A549 treated with CpdA at 1 μM for 4 hours (cell line): Measurements from ENCODE around the gene KCNJ9. TPM values are rescaled to one million over a fixed set of nuclear protein-coding genes. Genes with fewer than 3 reads are reported as not detected.

Experiments
- total RNA-seq: library from RNA; stranded (reverse); fragments of 200-300 nt; extraction: Qiagen RNA extraction; gene quantifications from 5 replicates; pipeline ENCODE4 v1.2.3, GENCODE V29; 2022; ENCODE audit warnings: low read depth

Gene KCNJ9
- total RNA-seq, result 0.06 TPM in 1 of 5 replicates, not detected in the others

DNA sequence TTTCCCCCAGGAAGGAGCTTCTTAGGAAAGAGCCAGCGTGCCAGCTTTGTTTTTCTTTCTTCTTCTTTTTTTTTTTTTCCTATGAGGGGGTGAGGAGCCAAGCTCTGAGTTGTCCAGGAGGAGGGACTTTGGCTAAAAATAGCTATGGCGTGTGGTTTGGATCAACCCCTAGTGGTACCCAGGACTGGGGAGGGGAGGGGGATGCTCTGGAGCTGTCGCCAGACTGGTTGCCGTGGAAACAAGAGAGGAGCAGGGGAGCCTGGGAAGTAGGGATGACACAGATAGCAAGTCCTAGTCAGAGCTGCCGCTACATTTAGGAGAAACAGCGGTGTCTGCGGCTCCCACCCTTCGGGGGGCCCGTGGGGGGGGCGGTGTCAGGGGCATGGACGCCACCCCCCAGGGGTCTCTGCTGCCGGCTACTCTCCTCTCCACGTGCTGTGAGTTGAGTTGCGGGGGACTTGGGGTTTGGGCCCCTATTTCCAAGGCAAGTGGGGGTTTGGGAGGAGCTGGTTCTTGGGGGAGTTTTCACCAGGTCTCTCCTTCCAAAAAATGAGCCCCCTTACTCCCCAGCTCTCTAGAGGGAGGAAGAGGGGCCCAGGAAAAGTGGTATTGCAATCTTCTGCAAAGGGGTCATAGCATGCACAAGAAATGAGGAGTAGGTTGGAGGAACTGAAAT lies at the start of gene KCNJ9:
Gene KCNJ9, plus strand, starts transcription at position 278 of the 676 bp plus-strand sequence. CDS start 2,493 bp downstream, outside the sequence.

DNA sequence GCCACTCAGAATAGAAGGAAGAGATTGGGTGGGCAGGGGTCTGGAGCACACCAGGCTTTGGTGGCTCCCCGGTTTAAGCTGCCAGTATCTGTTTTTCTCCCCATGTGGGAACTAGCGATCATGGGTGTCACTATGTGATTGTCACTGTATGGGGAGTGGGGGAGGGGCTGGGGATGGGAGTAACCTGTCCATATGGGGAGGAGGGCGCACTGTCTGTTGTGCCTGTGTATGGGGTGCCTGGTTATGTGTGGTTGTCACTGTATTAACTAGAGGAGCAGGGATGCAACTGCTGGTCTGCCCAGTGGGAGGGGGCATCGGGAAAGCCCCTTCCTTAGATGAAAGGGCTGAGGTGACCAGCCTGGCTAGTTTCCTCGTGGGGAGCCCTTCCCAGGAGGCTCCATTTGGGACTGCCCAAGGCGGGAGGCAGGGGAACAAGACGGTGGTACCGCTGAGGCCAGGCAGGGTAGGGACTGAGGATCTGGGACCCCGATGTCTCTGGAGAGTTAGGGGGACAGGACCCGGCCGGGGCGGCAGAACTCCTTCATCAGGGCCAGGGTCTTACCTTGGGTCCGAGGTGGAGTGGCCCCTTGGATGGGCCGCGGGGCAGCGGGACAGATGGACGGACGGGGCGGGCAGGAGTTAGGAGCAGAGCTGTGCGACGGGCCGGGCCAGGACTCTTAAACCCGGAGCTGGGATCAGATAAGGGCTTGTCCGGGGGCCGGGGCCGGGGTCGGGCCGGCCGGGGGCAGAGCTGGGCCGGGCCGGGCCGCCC lies 11.7 kb upstream of the KCNJ9 start, which contains the start of gene KCNJ10:
Gene KCNJ10, minus strand, starts transcription at position 701 of the 772 bp plus-strand sequence. CDS start 27,628 bp downstream, outside the sequence.

DNA sequence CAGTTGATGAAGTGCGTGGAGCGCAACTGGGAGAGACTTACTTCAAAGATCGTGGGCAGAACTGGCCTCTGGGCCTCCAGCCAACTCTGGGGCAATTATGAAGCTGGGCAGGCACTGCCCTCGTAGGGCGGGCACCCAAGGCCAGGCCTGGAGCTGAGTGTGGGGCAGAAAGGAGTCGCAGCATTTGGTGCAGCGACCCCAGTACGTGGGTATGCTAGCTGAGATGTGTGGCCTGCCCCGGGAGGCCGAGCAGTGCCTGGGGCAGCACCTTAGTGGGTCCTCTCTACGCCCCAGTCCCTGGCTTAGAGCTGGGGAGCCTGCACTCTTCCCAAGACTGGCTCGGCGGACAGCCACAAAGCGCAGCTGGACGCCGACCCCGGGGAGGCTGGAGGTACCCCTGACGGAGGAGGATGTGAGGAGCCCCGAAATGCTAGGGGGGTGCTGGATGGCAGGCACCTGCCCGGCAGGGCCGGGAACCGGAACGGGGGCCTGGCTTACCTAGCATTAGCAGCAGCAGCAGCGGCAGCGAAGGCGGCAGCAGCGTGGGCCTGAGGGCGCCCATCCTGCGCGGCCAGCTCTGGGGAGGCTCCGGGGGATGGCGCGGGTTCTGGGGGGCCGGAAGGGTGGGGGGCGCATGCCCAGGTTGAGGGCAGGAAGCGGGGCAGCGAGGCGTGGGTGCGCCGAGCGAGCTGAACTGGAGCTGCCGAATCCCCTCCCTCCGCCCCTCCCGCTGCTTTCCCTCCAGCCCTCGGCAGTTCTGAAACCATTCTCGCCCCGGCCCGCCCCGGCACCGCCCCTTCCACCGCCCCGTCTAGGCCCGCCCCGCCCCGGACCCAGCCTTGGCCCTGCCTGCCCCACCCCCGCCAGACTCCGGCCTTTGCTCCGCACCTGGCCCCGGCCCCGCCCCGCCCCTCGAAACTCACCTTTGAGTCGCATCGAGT lies 16.8 kb downstream of the KCNJ9 start, which contains the start of gene IGSF8:
Gene IGSF8, minus strand, starts transcription at position 709 of the 941 bp plus-strand sequence. Its CDS starts 147 bp downstream, at position 562.

DNA sequence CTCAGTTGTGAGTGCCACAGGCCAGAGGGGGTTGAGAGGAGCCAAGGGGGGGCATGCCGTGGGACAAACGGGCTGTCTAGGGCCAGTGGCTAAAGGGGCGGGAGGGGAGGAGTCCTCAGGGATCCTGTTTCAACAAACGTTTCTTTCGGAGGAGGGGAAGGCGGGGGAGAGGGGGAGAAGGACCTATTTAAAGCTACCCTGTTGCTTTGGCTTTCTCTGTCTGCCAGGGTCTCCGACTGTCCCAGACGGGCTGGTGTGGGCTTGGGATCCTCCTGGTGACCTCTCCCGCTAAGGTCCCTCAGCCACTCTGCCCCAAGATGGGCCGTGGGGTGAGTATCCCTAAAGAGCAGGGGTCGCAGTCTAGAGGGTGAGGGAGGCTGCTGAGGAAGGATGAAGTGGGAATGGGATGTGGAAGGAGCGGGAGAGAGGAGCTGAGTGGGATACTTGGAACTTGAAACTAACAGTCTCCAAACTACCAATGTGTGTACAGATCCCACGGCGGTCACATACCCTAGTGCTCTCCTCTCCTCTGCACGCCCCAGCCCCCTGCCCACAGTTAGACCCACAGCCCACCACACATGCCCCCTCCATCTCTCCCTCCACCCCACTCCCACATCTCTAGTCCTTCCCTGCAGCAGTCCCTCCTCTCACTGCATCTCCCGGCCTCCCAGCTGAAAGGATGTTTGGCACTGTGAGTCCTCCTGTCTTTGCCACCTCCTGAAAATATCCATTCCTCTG lies 34.4 kb downstream of the KCNJ9 start, which contains the start of gene ATP1A2:
Gene ATP1A2, plus strand, starts transcription at position 215 of the 738 bp plus-strand sequence. Its CDS starts 103 bp downstream, at position 318.

Other genes starting within 250 kb of the KCNJ9 start
- gene VSIG8, start 218.9 kb upstream of the KCNJ9 start, total RNA-seq, result 0.07 to 0.14 TPM in 2 of 5 replicates, not detected in the others
- 0.51 to 0.99 TPM (median 0.64 TPM) in 5 replicates for gene CFAP45, start 181.4 kb upstream of the KCNJ9 start, total RNA-seq
- gene TAGLN2, start 156.0 kb upstream of the KCNJ9 start, total RNA-seq, result 997 to 1,080 TPM (median 1,064 TPM) in 5 replicates
- 0.22 to 0.39 TPM (median 0.27 TPM) in 5 replicates for gene IGSF9, start 135.9 kb upstream of the KCNJ9 start, total RNA-seq
- 0.17 to 0.25 TPM (median 0.22 TPM) in 3 of 5 replicates, not detected in the others for gene SLAMF9, start 127.3 kb upstream of the KCNJ9 start, total RNA-seq
- 3.8 to 4.6 TPM (median 4.3 TPM) in 5 replicates for gene PIGM, start 49.5 kb upstream of the KCNJ9 start, total RNA-seq
- 0.02 TPM in 1 of 5 replicates, not detected in the others for gene KCNJ10, start 11.4 kb upstream of the KCNJ9 start, total RNA-seq
- gene IGSF8, start 17.1 kb downstream of the KCNJ9 start, total RNA-seq, result 6.7 to 9.8 TPM (median 8.4 TPM) in 5 replicates
- 0.01 to 0.05 TPM (median 0.03 TPM) in 3 of 5 replicates, not detected in the others for gene ATP1A2, start 34.2 kb downstream of the KCNJ9 start, total RNA-seq
- gene ATP1A4, start 70.1 kb downstream of the KCNJ9 start, total RNA-seq, result not detected in 5 replicates
- gene CASQ1, start 109.0 kb downstream of the KCNJ9 start, total RNA-seq, result not detected in 5 replicates
- gene PEA15, start 123.8 kb downstream of the KCNJ9 start, total RNA-seq, result 190 to 210 TPM (median 203 TPM) in 5 replicates
- 48.2 to 62.4 TPM (median 49.6 TPM) in 5 replicates for gene DCAF8, start 181.0 kb downstream of the KCNJ9 start, total RNA-seq
- gene PEX19, start 203.6 kb downstream of the KCNJ9 start, total RNA-seq, result 19.8 to 27.0 TPM (median 25.6 TPM) in 5 replicates